Spleen (tissue), 7 donors: Measurements from ENCODE around the gene PLCB4.

ENCODE experiments used
- POLR2A ChIP-seq, 3 donors: fragments of 450-650 bp; IDR thresholded peaks; one replicate each; pipeline ENCODE4 v1.5.1; 2017; ENCODE audit warnings: antibody characterized with exemption in 3 of 3, mild to moderate bottlenecking in 1 of 3
- POLR2AphosphoS5 ChIP-seq, 3 donors: sonication (generic); formaldehyde crosslinking; IDR thresholded peaks; one replicate each; pipeline ENCODE4 v1.5.1; 2017; ENCODE audit warnings: antibody characterized with exemption in 3 of 3
- TF ChIP-seq, protein P1 (sequence below), 11 experiments: fragments of 200-600 bp in 7 of 11; fragments of 450-650 bp in 4 of 11; sonication (generic) in 4 of 11; IDR thresholded peaks in 8 of 11; conservative IDR thresholded peaks in 3 of 11; 1 replicate in 7 of 11; 2 replicates in 4 of 11; pipeline versions ENCODE4 v1.4.0 to v1.8.0; 2016 to 2021; ENCODE audit warnings: antibody characterized with exemption in 11 of 11, inconsistent platforms in 4 of 11, mild to moderate bottlenecking in 1 of 11
- donor health status: DM: no; HTN: no; CAD: no; lungs with moderate emphysema.
- donor health status: DM: no; HTN: no; CAD: no.
- donor health status: DM: no; HTN: no; CAD: no.

DNA sequence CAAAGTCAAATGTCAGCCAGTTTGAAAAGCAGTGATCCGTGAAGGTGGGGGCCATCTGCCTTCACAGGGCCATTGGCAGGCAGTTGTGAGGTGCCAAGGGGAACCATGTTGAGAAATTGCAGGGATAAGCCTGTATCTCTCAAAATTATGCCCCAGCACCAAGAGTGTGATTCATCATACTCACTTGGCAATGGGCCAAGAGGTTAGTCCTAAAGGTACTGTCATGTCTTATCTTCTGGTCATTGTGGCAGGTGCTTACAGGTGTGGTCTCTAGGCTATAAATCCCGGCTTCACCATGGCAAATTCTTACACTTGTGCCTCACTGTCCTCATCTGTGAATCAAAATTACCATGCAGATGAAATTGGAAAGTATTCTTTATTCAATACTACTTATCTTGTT is 294.8 kb downstream of the PLCB4 start:
- TF ChIP-seq POLR2AphosphoS5 (IDR thresholded peaks at IDR 0.05) (no peak), POLR2A (IDR thresholded peaks at IDR 0.05) (no peak)
- TF ChIP-seq, protein P1, sequence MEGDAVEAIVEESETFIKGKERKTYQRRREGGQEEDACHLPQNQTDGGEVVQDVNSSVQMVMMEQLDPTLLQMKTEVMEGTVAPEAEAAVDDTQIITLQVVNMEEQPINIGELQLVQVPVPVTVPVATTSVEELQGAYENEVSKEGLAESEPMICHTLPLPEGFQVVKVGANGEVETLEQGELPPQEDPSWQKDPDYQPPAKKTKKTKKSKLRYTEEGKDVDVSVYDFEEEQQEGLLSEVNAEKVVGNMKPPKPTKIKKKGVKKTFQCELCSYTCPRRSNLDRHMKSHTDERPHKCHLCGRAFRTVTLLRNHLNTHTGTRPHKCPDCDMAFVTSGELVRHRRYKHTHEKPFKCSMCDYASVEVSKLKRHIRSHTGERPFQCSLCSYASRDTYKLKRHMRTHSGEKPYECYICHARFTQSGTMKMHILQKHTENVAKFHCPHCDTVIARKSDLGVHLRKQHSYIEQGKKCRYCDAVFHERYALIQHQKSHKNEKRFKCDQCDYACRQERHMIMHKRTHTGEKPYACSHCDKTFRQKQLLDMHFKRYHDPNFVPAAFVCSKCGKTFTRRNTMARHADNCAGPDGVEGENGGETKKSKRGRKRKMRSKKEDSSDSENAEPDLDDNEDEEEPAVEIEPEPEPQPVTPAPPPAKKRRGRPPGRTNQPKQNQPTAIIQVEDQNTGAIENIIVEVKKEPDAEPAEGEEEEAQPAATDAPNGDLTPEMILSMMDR (IDR thresholded peaks at IDR 0.05 in 8 of 11, conservative IDR thresholded peaks at IDR 0.05 in 3 of 11) = no peak
